OCI-LY1 (cell line): ENCODE data around the gene DNAAF1.

ENCODE experiments used
- H2AFZ ChIP-seq: fragments of 200-600 bp; sonication (generic), shearing (Covaris generic); 2 replicates; pipeline ENCODE4 v1.6.0; 2014; ENCODE audit warnings: antibody characterized with exemption, mild to moderate bottlenecking, low read length
- H3F3A ChIP-seq: fragments of 200-600 bp; sonication (generic), shearing (Covaris generic); 2 replicates; pipeline ENCODE4 v1.6.0; 2014; ENCODE audit warnings: mild to moderate bottlenecking, antibody characterized with exemption, low read length, moderate library complexity; ENCODE audit not compliant: insufficient read depth
- H3K27ac ChIP-seq: fragments of 200-600 bp; sonication (generic); 2 replicates; pipeline ENCODE4 v1.5.1; 2014; ENCODE audit warnings: low read length, mixed run types, mild to moderate bottlenecking, low read depth; ENCODE audit not compliant: poor library complexity, severe bottlenecking
- H3K27me3 ChIP-seq: fragments of 200-600 bp; sonication (generic); 2 replicates; pipeline ENCODE4 v1.6.0; 2014; ENCODE audit warnings: antibody characterized with exemption, mild to moderate bottlenecking, low read length, moderate library complexity; ENCODE audit not compliant: insufficient read depth
- H3K36me3 ChIP-seq: fragments of 200-600 bp; sonication (generic); 2 replicates; pipeline ENCODE4 v1.6.1; 2014; ENCODE audit warnings: mild to moderate bottlenecking, antibody characterized with exemption, low read length, moderate library complexity, mixed read lengths; ENCODE audit not compliant: insufficient read depth
- H3K4me1 ChIP-seq: fragments of 200-600 bp; sonication (generic); 2 replicates; pipeline ENCODE4 v1.5.1; 2014; ENCODE audit warnings: mild to moderate bottlenecking, low read length, moderate library complexity; ENCODE audit not compliant: insufficient read depth, severe bottlenecking
- H3K4me2 ChIP-seq: fragments of 200-600 bp; sonication (generic), shearing (Covaris generic); 2 replicates; pipeline ENCODE4 v1.6.1; 2014; ENCODE audit warnings: low read length
- H3K4me3 ChIP-seq: fragments of 200-600 bp; sonication (generic); 2 replicates; pipeline ENCODE4 v1.5.1; 2014; ENCODE audit warnings: low read length, low read depth, mild to moderate bottlenecking, mixed read lengths; ENCODE audit not compliant: poor library complexity, severe bottlenecking
- H3K79me2 ChIP-seq: fragments of 200-600 bp; shearing (Covaris generic); 2 replicates; pipeline ENCODE4 v1.6.1; 2016; ENCODE audit warnings: mixed run types, low read length, mixed read lengths; ENCODE audit not compliant: insufficient read depth
- H3K9ac ChIP-seq: fragments of 200-600 bp; sonication (generic), shearing (Covaris generic); 2 replicates; pipeline ENCODE4 v1.6.1; 2014; ENCODE audit warnings: mild to moderate bottlenecking, low read length, mixed read lengths
- H3K9me2 ChIP-seq: fragments of 200-600 bp; sonication (generic), shearing (Covaris generic); 2 replicates; pipeline ENCODE4 v1.6.1; 2014; ENCODE audit warnings: low read depth, mild to moderate bottlenecking, low read length, mixed read lengths
- H3K9me3 ChIP-seq: fragments of 200-600 bp; shearing (Covaris generic); 2 replicates; pipeline ENCODE4 v1.6.1; 2014; ENCODE audit warnings: low read length, mixed read lengths
- H4K20me1 ChIP-seq: fragments of 200-600 bp; sonication (generic), shearing (Covaris generic); 2 replicates; pipeline ENCODE4 v1.6.0; 2016; ENCODE audit warnings: mild to moderate bottlenecking, low read length; ENCODE audit not compliant: insufficient read depth
- EZH2 ChIP-seq: fragments of 200-600 bp; sonication (generic), shearing (Covaris generic); IDR thresholded peaks from 2 replicates; pipeline ENCODE4 v1.8.0; 2017; ENCODE audit warnings: borderline replicate concordance, mixed run types, mild to moderate bottlenecking, antibody characterized with exemption, low read length, moderate library complexity, mixed read lengths
- TF ChIP-seq, protein P1 (sequence below): fragments of 200-600 bp; sonication (generic), shearing (Covaris generic); IDR thresholded peaks from 2 replicates; pipeline ENCODE4 v1.5.1; 2017; ENCODE audit warnings: mild to moderate bottlenecking, antibody characterized with exemption, low read length, moderate library complexity, mixed read lengths

DNAAF1 gene

DNA sequence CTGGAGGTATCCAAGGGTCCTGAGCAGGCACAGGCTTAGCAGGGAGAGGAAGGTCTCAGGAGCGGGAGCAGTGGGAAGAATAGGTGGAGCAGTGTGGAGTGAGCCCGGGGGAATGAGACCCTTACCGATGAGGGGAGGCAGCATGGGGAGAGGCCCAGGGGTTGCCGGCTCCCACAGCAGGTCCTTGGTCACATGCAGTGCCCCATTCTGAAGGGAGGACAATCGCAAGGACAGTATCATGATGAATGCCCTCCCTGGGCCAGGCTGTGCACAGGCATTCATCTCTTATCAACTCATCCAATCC is 38.4 kb downstream of the DNAAF1 start:
- no peak overlapping the region for H3K4me2 ChIP-seq
- no peaks in the 10 kb centered on the region for H3K9me3 ChIP-seq
- peaks cover 58% of the 10 kb centered on the region for H3K36me3 ChIP-seq
- H2AFZ ChIP-seq = no peak overlapping the region
- H3K27me3 ChIP-seq = no peaks in the 10 kb centered on the region
- H3K79me2 ChIP-seq = 0 out of 2 replicates have a peak, but pooled peaks cover 7% of the 10 kb centered on the region
- H3K9ac ChIP-seq = no peak overlapping the region
- H3K9me2 ChIP-seq = no peaks in the 10 kb centered on the region
- H3K4me1 ChIP-seq = peaks cover 11% of the 10 kb centered on the region
- no peaks in the 10 kb centered on the region for H4K20me1 ChIP-seq
- no peak overlapping the region for H3K27ac ChIP-seq
- no peaks in the 10 kb centered on the region for H3F3A ChIP-seq
- no peak for TF ChIP-seq EZH2
- TF ChIP-seq, protein P1, sequence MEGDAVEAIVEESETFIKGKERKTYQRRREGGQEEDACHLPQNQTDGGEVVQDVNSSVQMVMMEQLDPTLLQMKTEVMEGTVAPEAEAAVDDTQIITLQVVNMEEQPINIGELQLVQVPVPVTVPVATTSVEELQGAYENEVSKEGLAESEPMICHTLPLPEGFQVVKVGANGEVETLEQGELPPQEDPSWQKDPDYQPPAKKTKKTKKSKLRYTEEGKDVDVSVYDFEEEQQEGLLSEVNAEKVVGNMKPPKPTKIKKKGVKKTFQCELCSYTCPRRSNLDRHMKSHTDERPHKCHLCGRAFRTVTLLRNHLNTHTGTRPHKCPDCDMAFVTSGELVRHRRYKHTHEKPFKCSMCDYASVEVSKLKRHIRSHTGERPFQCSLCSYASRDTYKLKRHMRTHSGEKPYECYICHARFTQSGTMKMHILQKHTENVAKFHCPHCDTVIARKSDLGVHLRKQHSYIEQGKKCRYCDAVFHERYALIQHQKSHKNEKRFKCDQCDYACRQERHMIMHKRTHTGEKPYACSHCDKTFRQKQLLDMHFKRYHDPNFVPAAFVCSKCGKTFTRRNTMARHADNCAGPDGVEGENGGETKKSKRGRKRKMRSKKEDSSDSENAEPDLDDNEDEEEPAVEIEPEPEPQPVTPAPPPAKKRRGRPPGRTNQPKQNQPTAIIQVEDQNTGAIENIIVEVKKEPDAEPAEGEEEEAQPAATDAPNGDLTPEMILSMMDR = no peak
- no peak overlapping the region for H3K4me3 ChIP-seq

DNA sequence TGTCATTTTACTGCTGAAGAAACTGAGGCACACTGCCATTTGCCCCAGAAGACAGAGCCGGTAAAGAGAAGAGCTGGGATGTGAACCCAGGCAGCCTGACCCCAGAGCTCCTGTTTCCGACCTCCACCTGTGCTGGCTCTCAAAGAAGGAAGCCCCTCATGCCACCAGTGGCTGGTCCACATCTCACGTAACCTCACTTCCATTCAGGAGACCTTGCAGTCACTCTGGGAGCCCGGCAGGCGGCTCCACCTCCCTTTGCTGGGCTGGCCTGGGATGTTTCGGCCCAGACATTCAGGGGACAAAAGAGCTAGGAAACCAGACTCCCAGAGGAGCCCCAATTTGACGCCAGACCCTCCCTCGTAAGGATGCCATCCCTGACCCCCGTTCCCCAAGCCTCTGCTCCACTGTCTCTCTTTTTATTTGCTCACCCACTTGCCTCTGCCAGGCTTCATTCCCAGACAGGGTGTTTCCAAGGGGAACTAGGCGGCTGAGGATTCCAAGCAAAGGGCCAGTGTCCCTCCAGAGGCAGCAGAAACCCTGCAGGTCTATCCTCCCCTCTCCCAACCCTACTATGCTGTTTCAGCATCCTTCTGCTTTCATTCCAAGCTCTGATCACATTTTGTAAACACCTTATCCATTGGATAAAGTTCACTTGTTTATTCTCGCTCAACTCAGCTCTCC is 38.9 kb downstream of the DNAAF1 start:
- peaks cover 53% of the 10 kb centered on the region for H3K36me3 ChIP-seq
- no peak overlapping the region for H3K4me2 ChIP-seq

DNA sequence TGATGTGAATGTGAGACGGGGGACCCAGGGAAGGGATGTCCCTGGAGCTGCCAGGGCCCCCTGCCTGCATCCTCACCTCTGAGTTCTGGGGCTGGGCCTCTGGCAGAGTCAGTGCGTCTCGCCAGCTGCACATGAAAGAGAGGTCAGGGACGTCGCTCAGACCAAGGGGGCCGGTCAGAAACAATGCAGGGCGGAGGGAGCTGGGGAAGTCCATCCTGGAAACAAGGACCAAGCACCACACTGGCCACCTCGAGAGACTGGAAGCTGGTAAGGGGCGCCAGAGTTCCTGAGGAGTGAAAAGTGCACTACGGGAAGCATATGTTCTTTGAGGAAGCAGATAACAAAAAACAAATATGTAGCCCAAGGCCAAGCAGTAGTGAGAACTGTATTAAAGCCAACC is 39.7 kb downstream of the DNAAF1 start:
- Histone ChIP-seq H3K4me3 (no peak overlapping the region), H3K27ac (no peak overlapping the region), H3K27me3 (no peaks in the 10 kb centered on the region), H4K20me1 (no peaks in the 10 kb centered on the region), H3K9ac (no peak overlapping the region), H3K9me3 (no peaks in the 10 kb centered on the region), H3K36me3 (peaks cover 46% of the 10 kb centered on the region), H3K79me2 (0 out of 2 replicates have a peak, but pooled peaks cover 7% of the 10 kb centered on the region), H2AFZ (no peak overlapping the region), H3K4me2 (no peak overlapping the region), H3F3A (no peaks in the 10 kb centered on the region), H3K4me1 (peaks cover 11% of the 10 kb centered on the region), H3K9me2 (no peaks in the 10 kb centered on the region)
- no peak for TF ChIP-seq EZH2
- TF ChIP-seq, protein P1 = no peak

More for the DNA sequence above, 38.9 kb downstream of the DNAAF1 start:
- Histone ChIP-seq H3K4me3 (no peak overlapping the region), H3F3A (no peaks in the 10 kb centered on the region), H3K9me2 (no peaks in the 10 kb centered on the region), H3K4me1 (peaks cover 11% of the 10 kb centered on the region), H3K9me3 (no peaks in the 10 kb centered on the region), H3K27ac (no peak overlapping the region), H4K20me1 (no peaks in the 10 kb centered on the region), H3K9ac (no peak overlapping the region), H3K27me3 (no peaks in the 10 kb centered on the region), H2AFZ (no peak overlapping the region), H3K79me2 (0 out of 2 replicates have a peak, but pooled peaks cover 7% of the 10 kb centered on the region)
- TF ChIP-seq, protein P1 = no peak
- no peak for TF ChIP-seq EZH2
